K562 (cell line): ENCODE measurements around the gene GSTM2. TPM values are rescaled to one million over a fixed set of nuclear protein-coding genes. Genes with fewer than 3 reads are reported as not detected.
A peak's percentile ranks its signal among the peaks of the same experiment; 100 is the strongest.

Experiments
- ATAC-seq: fragments of 200-7000 bp; cut with Tn5 transposase; 3 replicates; pipeline ENCODE4 v1.9.1; 2020; ENCODE audit warnings: moderate library complexity
- BruUV-seq: library from RNA; stranded (reverse); fragments of 400-500 nt; replicated peaks from 2 replicates; lab custom pipeline; 2021; lab: Mats Ljungman, UMichigan
- CTCF ChIA-PET: fragments of 300-600 bp; formaldehyde crosslinking; extraction: SDS; loops from one replicate; lab custom pipeline; 2021; ENCODE audit warnings: low intra/inter-chr PET ratio; lab: Yijun Ruan, JAX
- POLR2A ChIA-PET: fragments of 300-600, 350-650 bp; sonication (Branson Sonifier 250); formaldehyde crosslinking; extraction: SDS; loops from one replicate; lab custom pipeline; 2021; ENCODE audit warnings: antibody characterized with exemption, inconsistent platforms; lab: Yijun Ruan, JAX
- DNase-seq, 4 experiments: peaks; one replicate each; pipeline versions ENCODE4 v3.0.0 to v3.0.0-alpha.2; 2011 to 2018; ENCODE audit warnings: low spot score in 3 of 4, mixed read lengths in 3 of 4; ENCODE audit errors: extremely low read depth in 1 of 4
- FAIRE-seq: peaks from 2 replicates; lab custom pipeline; 2011; peaks lifted over from hg19 to GRCh38; lab: Jason Lieb, UNC
- H2AFZ ChIP-seq: 2 replicates; pipeline ENCODE4 v1.6.0; 2011; ENCODE audit warnings: low read depth, low read length, control low read depth, inconsistent platforms
- H3K27ac ChIP-seq: fragments of 200-600 bp; 3 replicates; pipeline ENCODE4 v1.8.0; 2011; ENCODE audit warnings: low read depth, mild to moderate bottlenecking, control low read depth, inconsistent platforms, low read length, moderate library complexity, mixed read lengths; ENCODE audit errors: extremely low read depth
- H3K27me3 ChIP-seq, 2 experiments: fragments of 300-600 bp in 1 of 2; 2 replicates in 1 of 2; 3 replicates in 1 of 2; pipeline versions ENCODE4 v1.6.0 to v1.8.0; 2011; ENCODE audit warnings: inconsistent platforms in 2 of 2, low read length in 2 of 2, mild to moderate bottlenecking in 1 of 2, mixed read lengths in 1 of 2, moderate library complexity in 1 of 2; ENCODE audit not compliant: control insufficient read depth in 2 of 2, insufficient read depth in 2 of 2
- H3K36me3 ChIP-seq: fragments of 300-600 bp; 3 replicates; pipeline ENCODE4 v1.8.0; 2011; ENCODE audit warnings: mild to moderate bottlenecking, low read length, inconsistent platforms; ENCODE audit not compliant: control insufficient read depth, insufficient read depth
- H3K4me1 ChIP-seq, 2 experiments: fragments of 200-600 bp in 1 of 2; replicated peaks in 1 of 2; 2 replicates in 1 of 2; 3 replicates in 1 of 2; pipeline versions ENCODE4 v1.5.1 to v1.8.0; 2011; ENCODE audit warnings: inconsistent platforms in 2 of 2, low read length in 2 of 2, mild to moderate bottlenecking in 1 of 2, mixed read lengths in 1 of 2, moderate library complexity in 1 of 2; ENCODE audit not compliant: control insufficient read depth in 2 of 2, insufficient read depth in 2 of 2
- H3K4me2 ChIP-seq: 2 replicates; pipeline ENCODE4 v1.6.1; 2011; ENCODE audit warnings: low read length, control low read depth, inconsistent platforms, mixed read lengths; ENCODE audit not compliant: insufficient read depth
- H3K4me3 ChIP-seq: fragments of 200-600 bp; sonication (generic), shearing (Covaris generic); 2 replicates; pipeline ENCODE4 v1.5.1; 2016; ENCODE audit warnings: control low read depth, inconsistent platforms
- H3K79me2 ChIP-seq: fragments of 200-600 bp; 3 replicates; pipeline ENCODE4 v1.8.0; 2011; ENCODE audit warnings: low read length, inconsistent platforms; ENCODE audit not compliant: control insufficient read depth, insufficient read depth
- H3K9ac ChIP-seq, 2 experiments: 2 replicates each; pipeline versions ENCODE4 v1.6.0 to v1.6.1; 2011; ENCODE audit warnings: low read depth in 2 of 2, low read length in 2 of 2, control low read depth in 1 of 2, inconsistent platforms in 1 of 2, mild to moderate bottlenecking in 1 of 2, mixed read lengths in 1 of 2; ENCODE audit not compliant: insufficient read depth in 1 of 2
- H3K9me1 ChIP-seq: one replicate; pipeline ENCODE4 v1.6.0; 2011; ENCODE audit warnings: inconsistent platforms, mild to moderate bottlenecking, low read length, moderate library complexity; ENCODE audit not compliant: control insufficient read depth, insufficient read depth
- H3K9me3 ChIP-seq: replicated peaks from 2 replicates; pipeline ENCODE4 v1.5.1; 2011; ENCODE audit warnings: low read depth, low read length, inconsistent platforms; ENCODE audit not compliant: control insufficient read depth, insufficient read depth
- H4K20me1 ChIP-seq: replicated peaks from 2 replicates; pipeline ENCODE4 v1.6.1; 2011; ENCODE audit warnings: low read length, inconsistent platforms, mixed read lengths; ENCODE audit not compliant: control insufficient read depth, insufficient read depth
- FOXJ2 ChIP-seq: fragments of 200-800 bp; sonication (Bioruptor generic); IDR thresholded peaks from 2 replicates; pipeline ENCODE4 v1.6.1; 2016; ENCODE audit warnings: missing genetic modification characterization, missing compliant biosample characterization
- MED1 ChIP-seq: sonication (generic); formaldehyde crosslinking; IDR thresholded peaks from 2 replicates; pipeline ENCODE4 v1.8.1; 2023; ENCODE audit warnings: missing genetic modification reagents, borderline replicate concordance
- PTBP1 ChIP-seq: fragments of 200-400 bp; formaldehyde crosslinking; IDR thresholded peaks from 2 replicates; pipeline ENCODE4 v1.6.1; 2017; ENCODE audit warnings: low read depth, low read length
- RBM17 ChIP-seq: fragments of 200-400 bp; formaldehyde crosslinking; IDR thresholded peaks from 2 replicates; pipeline ENCODE4 v1.6.1; 2017; ENCODE audit warnings: low read depth, mild to moderate bottlenecking, low read length, borderline replicate concordance
- U2AF1 ChIP-seq: fragments of 200-400 bp; formaldehyde crosslinking; optimal IDR thresholded peaks from 2 replicates; pipeline ENCODE3; 2017; ENCODE audit warnings: mild to moderate bottlenecking, low read depth, low read length, moderate library complexity
- U2AF2 ChIP-seq: fragments of 200-400 bp; formaldehyde crosslinking; optimal IDR thresholded peaks from 2 replicates; pipeline ENCODE3; 2017; ENCODE audit warnings: low read depth, mild to moderate bottlenecking, low read length
- ZBTB8A ChIP-seq: fragments of 450-650 bp; IDR thresholded peaks from 2 replicates; pipeline ENCODE4 v1.6.1; 2018; ENCODE audit warnings: mild to moderate bottlenecking, moderate library complexity; ENCODE audit not compliant: partially characterized antibody
- ZEB2 ChIP-seq: fragments of 450-650 bp; IDR thresholded peaks from 2 replicates; pipeline ENCODE4 v1.6.1; 2016
- ZFX ChIP-seq: sonication (generic); formaldehyde crosslinking; IDR thresholded peaks from 2 replicates; pipeline ENCODE4 v1.8.0; 2022; ENCODE audit warnings: mild to moderate bottlenecking, missing genetic modification reagents, moderate library complexity
- ZNF23 ChIP-seq: fragments of 250-450 bp; sonication (Bioruptor Pico); IDR thresholded peaks from 2 replicates; pipeline ENCODE4 v1.4.0; 2020; ENCODE audit warnings: mild to moderate bottlenecking
- ZZZ3 ChIP-seq: fragments of 450-650 bp; IDR thresholded peaks from 2 replicates; pipeline ENCODE4 v1.6.1; 2016; ENCODE audit warnings: antibody characterized with exemption, mild to moderate bottlenecking, moderate library complexity
- WGBS: fragments of 100-300 bp; shearing (Covaris generic); methylation state at CpG from one replicate; pipeline ENCODE4 v1.1.6; 2016; ENCODE audit warnings: low coverage, mixed read lengths; ENCODE audit not compliant: insufficient coverage; ENCODE audit errors: missing lambda C conversion rate; 5-methylcytosine and 5-hydroxymethylcytosine counted together
- in situ Hi-C: fragments of 300-500 bp; cut with MboI; formaldehyde crosslinking; loops from 4 replicates; pipeline ENCODE4 v1.15.0; 2018; ENCODE audit warnings: inconsistent platforms, mixed read lengths
- intact Hi-C: fragments of 100-400 bp; cut with micrococcal nuclease; formaldehyde crosslinking; loops from 2 replicates; pipeline ENCODE4 v1.14.2; 2022
- polyA plus RNA-seq, 8 experiments: library from polyadenylated mRNA; depleted of rRNA in 4 of 8; stranded (reverse) in 5 of 8; unstranded in 3 of 8; fragments of >200 nt; fragmentation: Nextera tagmentation in 2 of 8; fragmentation: Illumina TruSeq in 1 of 8; extraction: Ambion mirVana in 2 of 8; extraction: Trizol in 1 of 8; gene quantifications; 2 replicates each; pipeline versions ENCODE4 v1.2.1 to v1.2.3, GENCODE V29; 2011 to 2014; ENCODE audit warnings: inconsistent platforms in 1 of 8, missing spikeins in 1 of 8
- total RNA-seq, 7 experiments: library from RNA; depleted of rRNA in 6 of 7; stranded (reverse); fragments of >200 nt in 6 of 7; fragmentation: Illumina TruSeq in 2 of 7; extraction: Trizol in 2 of 7; gene quantifications; 2 replicates each; pipeline versions ENCODE4 v1.2.1 to v1.2.3, GENCODE V29; 2011 to 2021; ENCODE audit warnings: low replicate concordance in 1 of 7
- TF ChIP-seq, protein P1 (sequence below): fragments of 450-650 bp; IDR thresholded peaks from 2 replicates; pipeline ENCODE4 v1.6.1; 2016
- TF ChIP-seq, protein P2 (sequence below): fragments of 250-450 bp; sonication (Bioruptor Pico); IDR thresholded peaks from 2 replicates; pipeline ENCODE4 v1.4.0; 2020; ENCODE audit warnings: mild to moderate bottlenecking
- TF ChIP-seq, protein P3 (sequence below): sonication (generic); formaldehyde crosslinking; IDR thresholded peaks from 2 replicates; pipeline ENCODE4 v1.8.1; 2022; ENCODE audit warnings: missing genetic modification reagents
- TF ChIP-seq, protein P4 (sequence below): sonication (generic); formaldehyde crosslinking; IDR thresholded peaks from 2 replicates; pipeline ENCODE4 v1.8.0; 2023; ENCODE audit warnings: mild to moderate bottlenecking, missing genetic modification reagents

Gene GSTM2
- total and polyA plus RNA-seq, 9 of the 15 experiments (the other 6 are each of a cell fraction or from before 2014, with no cell fraction given) = 1.6 to 15.1 (median 6.8) TPM

DNA sequence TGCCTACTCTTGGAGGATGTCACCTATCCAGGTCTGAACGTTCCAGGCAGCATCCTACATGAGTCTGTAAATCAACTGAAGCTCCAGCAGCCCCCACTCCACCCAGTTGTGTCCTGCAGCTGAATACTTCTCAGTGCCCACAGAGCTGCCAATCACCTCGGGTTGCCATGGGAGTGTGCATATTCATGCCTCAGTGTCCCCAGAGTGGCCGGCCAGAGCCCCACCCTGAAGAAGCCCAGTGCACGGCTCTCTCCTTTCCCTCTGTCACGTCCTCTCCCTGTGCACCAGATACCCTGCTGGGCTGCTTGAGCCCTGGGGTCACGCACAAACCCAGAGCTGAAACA, 28.0 kb upstream of the GSTM2 start:
- ATAC-seq = peak; percentile 5; the same call in 2 of the 3 replicates
- Histone ChIP-seq H3K4me3 (no peak overlapping the region), H3K27me3 (no peaks in the 10 kb centered on the region; a peak in 1 of 5 replicates), H3K27ac (no peak overlapping the region), H3K9ac (peak overlapping the region in 1 of 2 experiments; percentile 16; a peak in 1 of 4 replicates), H2AFZ (no peak overlapping the region), H4K20me1 (no peaks in the 10 kb centered on the region), H3K79me2 (no peaks in the 10 kb centered on the region), H3K9me1 (no peaks in the 10 kb centered on the region), H3K36me3 (no peaks in the 10 kb centered on the region), H3K4me1 (peaks cover 26 to 50% of the 10 kb centered on the region in 2 experiments), H3K4me2 (no peak overlapping the region; the same call in 1 of the 2 replicates), H3K9me3 (no peaks in the 10 kb centered on the region)
- no peak for FAIRE-seq
- intact Hi-C loops = loop anchor here (2.0 to 10.0 kb wide), 3 partner anchors 62 to 475 kb away; partner anchors contain the start of genes AHCYL1 and UBL4B
- POLR2A ChIA-PET = interaction anchor here (0.6 to 6.4 kb wide), 17 partner anchors 9 to 346 kb away, joined by 3 to 44 read pairs (median 5); partner anchors contain the start of genes AHCYL1, AMPD2, GNAI3 and GNAT2
- in situ Hi-C loops = loop anchor here (5.0 to 10.0 kb wide), 3 partner anchors 132 to 375 kb away; no protein-coding TSS in a partner anchor
- no peak for DNase-seq
- BruUV-seq = no TSS peak
- CTCF ChIA-PET = interaction anchor here (1.0 to 6.9 kb wide), 3 partner anchors 94 to 345 kb away, joined by 3 to 77 read pairs (median 3); partner anchors contain the start of gene AHCYL1
- 27% methylated on average over 5 of the region's 6 CpGs for WGBS
- no peak for TF ChIP-seq FOXJ2 (tag)
- no peak for TF ChIP-seq ZEB2
- TF ChIP-seq MED1 (CRISPR knock-in tag) = no peak
- TF ChIP-seq, protein P1, sequence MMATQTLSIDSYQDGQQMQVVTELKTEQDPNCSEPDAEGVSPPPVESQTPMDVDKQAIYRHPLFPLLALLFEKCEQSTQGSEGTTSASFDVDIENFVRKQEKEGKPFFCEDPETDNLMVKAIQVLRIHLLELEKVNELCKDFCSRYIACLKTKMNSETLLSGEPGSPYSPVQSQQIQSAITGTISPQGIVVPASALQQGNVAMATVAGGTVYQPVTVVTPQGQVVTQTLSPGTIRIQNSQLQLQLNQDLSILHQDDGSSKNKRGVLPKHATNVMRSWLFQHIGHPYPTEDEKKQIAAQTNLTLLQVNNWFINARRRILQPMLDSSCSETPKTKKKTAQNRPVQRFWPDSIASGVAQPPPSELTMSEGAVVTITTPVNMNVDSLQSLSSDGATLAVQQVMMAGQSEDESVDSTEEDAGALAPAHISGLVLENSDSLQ = peak; percentile 35; the same call in 1 of the 2 replicates
- TF ChIP-seq RBM17 = no peak
- no peak for TF ChIP-seq ZBTB8A
- TF ChIP-seq, protein P2, sequence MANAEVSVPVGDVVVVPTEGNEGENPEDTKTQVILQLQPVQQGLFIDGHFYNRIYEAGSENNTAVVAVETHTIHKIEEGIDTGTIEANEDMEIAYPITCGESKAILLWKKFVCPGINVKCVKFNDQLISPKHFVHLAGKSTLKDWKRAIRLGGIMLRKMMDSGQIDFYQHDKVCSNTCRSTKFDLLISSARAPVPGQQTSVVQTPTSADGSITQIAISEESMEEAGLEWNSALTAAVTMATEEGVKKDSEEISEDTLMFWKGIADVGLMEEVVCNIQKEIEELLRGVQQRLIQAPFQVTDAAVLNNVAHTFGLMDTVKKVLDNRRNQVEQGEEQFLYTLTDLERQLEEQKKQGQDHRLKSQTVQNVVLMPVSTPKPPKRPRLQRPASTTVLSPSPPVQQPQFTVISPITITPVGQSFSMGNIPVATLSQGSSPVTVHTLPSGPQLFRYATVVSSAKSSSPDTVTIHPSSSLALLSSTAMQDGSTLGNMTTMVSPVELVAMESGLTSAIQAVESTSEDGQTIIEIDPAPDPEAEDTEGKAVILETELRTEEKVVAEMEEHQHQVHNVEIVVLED (CRISPR knock-in tag) = no peak
- TF ChIP-seq ZFX = 0 out of 2 replicates have a peak, but pooled peaks have one; percentile 14
- TF ChIP-seq ZNF23 (CRISPR knock-in tag) = no peak
- TF ChIP-seq, protein P3, sequence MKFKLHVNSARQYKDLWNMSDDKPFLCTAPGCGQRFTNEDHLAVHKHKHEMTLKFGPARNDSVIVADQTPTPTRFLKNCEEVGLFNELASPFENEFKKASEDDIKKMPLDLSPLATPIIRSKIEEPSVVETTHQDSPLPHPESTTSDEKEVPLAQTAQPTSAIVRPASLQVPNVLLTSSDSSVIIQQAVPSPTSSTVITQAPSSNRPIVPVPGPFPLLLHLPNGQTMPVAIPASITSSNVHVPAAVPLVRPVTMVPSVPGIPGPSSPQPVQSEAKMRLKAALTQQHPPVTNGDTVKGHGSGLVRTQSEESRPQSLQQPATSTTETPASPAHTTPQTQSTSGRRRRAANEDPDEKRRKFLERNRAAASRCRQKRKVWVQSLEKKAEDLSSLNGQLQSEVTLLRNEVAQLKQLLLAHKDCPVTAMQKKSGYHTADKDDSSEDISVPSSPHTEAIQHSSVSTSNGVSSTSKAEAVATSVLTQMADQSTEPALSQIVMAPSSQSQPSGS = no peak
- TF ChIP-seq U2AF2 = no peak
- TF ChIP-seq U2AF1 = no peak
- no peak for TF ChIP-seq ZZZ3
- no peak for TF ChIP-seq PTBP1
- TF ChIP-seq, protein P4, sequence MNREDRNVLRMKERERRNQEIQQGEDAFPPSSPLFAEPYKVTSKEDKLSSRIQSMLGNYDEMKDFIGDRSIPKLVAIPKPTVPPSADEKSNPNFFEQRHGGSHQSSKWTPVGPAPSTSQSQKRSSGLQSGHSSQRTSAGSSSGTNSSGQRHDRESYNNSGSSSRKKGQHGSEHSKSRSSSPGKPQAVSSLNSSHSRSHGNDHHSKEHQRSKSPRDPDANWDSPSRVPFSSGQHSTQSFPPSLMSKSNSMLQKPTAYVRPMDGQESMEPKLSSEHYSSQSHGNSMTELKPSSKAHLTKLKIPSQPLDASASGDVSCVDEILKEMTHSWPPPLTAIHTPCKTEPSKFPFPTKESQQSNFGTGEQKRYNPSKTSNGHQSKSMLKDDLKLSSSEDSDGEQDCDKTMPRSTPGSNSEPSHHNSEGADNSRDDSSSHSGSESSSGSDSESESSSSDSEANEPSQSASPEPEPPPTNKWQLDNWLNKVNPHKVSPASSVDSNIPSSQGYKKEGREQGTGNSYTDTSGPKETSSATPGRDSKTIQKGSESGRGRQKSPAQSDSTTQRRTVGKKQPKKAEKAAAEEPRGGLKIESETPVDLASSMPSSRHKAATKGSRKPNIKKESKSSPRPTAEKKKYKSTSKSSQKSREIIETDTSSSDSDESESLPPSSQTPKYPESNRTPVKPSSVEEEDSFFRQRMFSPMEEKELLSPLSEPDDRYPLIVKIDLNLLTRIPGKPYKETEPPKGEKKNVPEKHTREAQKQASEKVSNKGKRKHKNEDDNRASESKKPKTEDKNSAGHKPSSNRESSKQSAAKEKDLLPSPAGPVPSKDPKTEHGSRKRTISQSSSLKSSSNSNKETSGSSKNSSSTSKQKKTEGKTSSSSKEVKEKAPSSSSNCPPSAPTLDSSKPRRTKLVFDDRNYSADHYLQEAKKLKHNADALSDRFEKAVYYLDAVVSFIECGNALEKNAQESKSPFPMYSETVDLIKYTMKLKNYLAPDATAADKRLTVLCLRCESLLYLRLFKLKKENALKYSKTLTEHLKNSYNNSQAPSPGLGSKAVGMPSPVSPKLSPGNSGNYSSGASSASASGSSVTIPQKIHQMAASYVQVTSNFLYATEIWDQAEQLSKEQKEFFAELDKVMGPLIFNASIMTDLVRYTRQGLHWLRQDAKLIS (CRISPR knock-in tag) = no peak
